ENCODE results near the gene GNL1. TPM values are rescaled to one million over a fixed set of nuclear protein-coding genes. Genes with fewer than 3 reads are reported as not detected.

Gene GNL1
- total and polyA plus RNA-seq, 2 donors (not counting 1 experiment from before 2014, with no cell fraction given): 36.0 to 107 TPM

GRCh38 chr6:30494291-30494861 is 61.9 kb downstream of the GNL1 start:
- POLR2A ChIA-PET: interaction anchor here (1.2 to 9.1 kb wide), 11 partner anchors 10 to 62 kb away, joined by 3 to 126 read pairs (median 9); partner anchors contain the start of gene GNL1
- no peaks in the 10 kb centered on the region for H3K9me3 Mint-ChIP-seq (ENCODE audit: insufficient read depth)
- peaks cover 52% of the 10 kb centered on the region for H4K20me1 ChIP-seq (ENCODE audit: control insufficient read depth, insufficient read depth, low read length, poor library complexity, severe bottlenecking)
- peaks cover 57% of the 10 kb centered on the region for H3K79me2 ChIP-seq (ENCODE audit: control insufficient read depth, insufficient read depth, low read length)
- TF ChIP-seq EZH2 (IDR thresholded peaks at IDR 0.05; ENCODE audit: borderline replicate concordance, insufficient read depth, low read depth, low read length, poor library complexity, severe bottlenecking): no peak
- no peak for TF ChIP-seq CTCF (IDR thresholded peaks at IDR 0.05)
- CTCF ChIA-PET: interaction anchor here (1.0 to 6.2 kb wide), 15 partner anchors 10 to 228 kb away, joined by 3 to 114 read pairs (median 5); no protein-coding TSS in a partner anchor
- H3K9me3 ChIP-seq (ENCODE audit: control extremely low read depth in 1 of 3, control insufficient read depth in 2 of 3, insufficient read depth in 1 of 3, low read length in 2 of 3): no peaks in the 10 kb centered on the region
- WGBS (ENCODE audit: insufficient coverage): 48% methylated on average over 5 of the region's 8 CpGs
- peak; percentile 63 for DNase-seq
- no peak for ATAC-seq (ENCODE audit: low read depth)
- H3K4me3 Mint-ChIP-seq: peak overlapping the region; percentile 99
- H3K4me2 ChIP-seq (replicated peaks; ENCODE audit: low read depth, low read length, poor library complexity, severe bottlenecking): peak overlapping the region; percentile 93
- no peaks in the 10 kb centered on the region for H3K27me3 Mint-ChIP-seq
- intact Hi-C loops (cut with micrococcal nuclease): no loop called here
- H3K9ac ChIP-seq (ENCODE audit: low read length): peak overlapping the region; percentile 22
- peaks cover 2 to 46% of the 10 kb centered on the region in 2 experiments for H3K36me3 ChIP-seq (replicated peaks in 1 of 2; ENCODE audit: control extremely low read depth in 1 of 2, control insufficient read depth in 1 of 2, extremely low read depth in 1 of 2, insufficient read depth in 2 of 2, low read length in 1 of 2)
- peak overlapping the region; percentile 71 for H3K27ac Mint-ChIP-seq
- no peak overlapping the region for H2AFZ ChIP-seq (ENCODE audit: insufficient read depth, low read depth, low read length, poor library complexity, severe bottlenecking)
- H3K4me1 Mint-ChIP-seq: peaks cover 78% of the 10 kb centered on the region
- H3K27me3 ChIP-seq (replicated peaks in 1 of 4; ENCODE audit: control extremely low read depth in 1 of 4, control insufficient read depth in 3 of 4, insufficient read depth in 4 of 4, low read length in 3 of 4): no peaks in the 10 kb centered on the region
- H3K4me1 ChIP-seq (ENCODE audit: control insufficient read depth in 2 of 2, insufficient read depth in 2 of 2, low read length in 2 of 2): peaks cover 57 to 74% of the 10 kb centered on the region in 2 donors
- peak overlapping the region; percentile 31 to 59 for H3K27ac ChIP-seq (ENCODE audit: low read length in 2 of 2)
- peak overlapping the region in 2 of 5 experiments; percentile 2 to 47 for H3K4me3 ChIP-seq (ENCODE audit: control extremely low read depth in 1 of 5, extremely low read depth in 1 of 5, insufficient read depth in 1 of 5, low read depth in 2 of 5, low read length in 4 of 5)

GRCh38 chr6:30493643-30494250 is 62.5 kb downstream of the GNL1 start:
- H2AFZ ChIP-seq (ENCODE audit: insufficient read depth, low read depth, low read length, poor library complexity, severe bottlenecking): no peak overlapping the region
- H3K9me3 ChIP-seq (ENCODE audit: control extremely low read depth in 1 of 3, control insufficient read depth in 2 of 3, insufficient read depth in 1 of 3, low read length in 2 of 3): no peaks in the 10 kb centered on the region
- ATAC-seq (ENCODE audit: low read depth) (no peak), DNase-seq (peak; percentile 60)
- peaks cover 53% of the 10 kb centered on the region for H4K20me1 ChIP-seq (ENCODE audit: control insufficient read depth, insufficient read depth, low read length, poor library complexity, severe bottlenecking)
- POLR2A ChIA-PET: interaction anchor here (1.0 to 9.1 kb wide), 11 partner anchors 9 to 98 kb away, joined by 3 to 126 read pairs (median 9); partner anchors contain the start of gene GNL1
- Mint-ChIP-seq H3K4me1 (peaks cover 81% of the 10 kb centered on the region), H3K27me3 (no peaks in the 10 kb centered on the region), H3K27ac (peak overlapping the region; percentile 71), H3K4me3 (peak overlapping the region; percentile 99), H3K9me3 (ENCODE audit: insufficient read depth) (no peaks in the 10 kb centered on the region)
- intact Hi-C loops (cut with micrococcal nuclease): no loop called here
- H3K27me3 ChIP-seq (replicated peaks in 1 of 4; ENCODE audit: control extremely low read depth in 1 of 4, control insufficient read depth in 3 of 4, insufficient read depth in 4 of 4, low read length in 3 of 4): no peaks in the 10 kb centered on the region
- peaks cover 57 to 77% of the 10 kb centered on the region in 2 donors for H3K4me1 ChIP-seq (ENCODE audit: control insufficient read depth in 2 of 2, insufficient read depth in 2 of 2, low read length in 2 of 2)
- H3K9ac ChIP-seq (ENCODE audit: low read length): peak overlapping the region; percentile 22
- peaks cover 62% of the 10 kb centered on the region for H3K79me2 ChIP-seq (ENCODE audit: control insufficient read depth, insufficient read depth, low read length)
- H3K36me3 ChIP-seq (replicated peaks in 1 of 2; ENCODE audit: control extremely low read depth in 1 of 2, control insufficient read depth in 1 of 2, extremely low read depth in 1 of 2, insufficient read depth in 2 of 2, low read length in 1 of 2): peaks cover 2 to 46% of the 10 kb centered on the region in 2 experiments
- 62% methylated on average over 5 of the region's 8 CpGs for WGBS (ENCODE audit: insufficient coverage)
- peak overlapping the region; percentile 93 for H3K4me2 ChIP-seq (replicated peaks; ENCODE audit: low read depth, low read length, poor library complexity, severe bottlenecking)
- H3K27ac ChIP-seq (ENCODE audit: low read length in 2 of 2): peak overlapping the region; percentile 31 to 59
- H3K4me3 ChIP-seq (ENCODE audit: control extremely low read depth in 1 of 5, extremely low read depth in 1 of 5, insufficient read depth in 1 of 5, low read depth in 2 of 5, low read length in 4 of 5): peak overlapping the region in 2 of 5 experiments; percentile 5 to 47
- TF ChIP-seq CTCF (IDR thresholded peaks at IDR 0.05) (peak; percentile 40), EZH2 (IDR thresholded peaks at IDR 0.05; ENCODE audit: borderline replicate concordance, insufficient read depth, low read depth, low read length, poor library complexity, severe bottlenecking) (no peak)
- CTCF ChIA-PET: interaction anchor here (1.0 to 6.2 kb wide), 17 partner anchors 10 to 228 kb away, joined by 3 to 114 read pairs (median 4); no protein-coding TSS in a partner anchor

Measured in B cell (primary cell).